ENCODE results near the gene SPATA6. TPM values are rescaled to one million over a fixed set of nuclear protein-coding genes. Genes with fewer than 3 reads are reported as not detected.

SPATA6 gene
- total and polyA plus RNA-seq, 2 of the 4 experiments (the other 2 are of a cell fraction), result 1.1 to 2.0 TPM

- Histone ChIP-seq H2BK15ac (ENCODE audit: low read depth, low read length) (no peak overlapping the region), H3K9me1 (ENCODE audit: insufficient read depth, low read length) (no peaks in the 10 kb centered on the region), H4K8ac (ENCODE audit: low read depth in 2 of 2, low read length in 2 of 2) (no peak overlapping the region), H2BK120ac (ENCODE audit: low read depth, low read length) (no peak overlapping the region), H4K5ac (ENCODE audit: low read depth, low read length) (no peak overlapping the region), H2BK20ac (ENCODE audit: low read depth, low read length) (no peak overlapping the region), H3K36me3 (ENCODE audit: control insufficient read depth, insufficient read depth, low read length) (no peaks in the 10 kb centered on the region), H4K20me1 (ENCODE audit: insufficient read depth, low read length) (no peaks in the 10 kb centered on the region), H3K4me1 (ENCODE audit: control insufficient read depth, insufficient read depth, low read length) (no peaks in the 10 kb centered on the region), H3K4me3 (ENCODE audit: insufficient read depth, low read depth, low read length) (no peak overlapping the region), H3K14ac (replicated peaks; ENCODE audit: low read depth, low read length) (no peak overlapping the region), H3K23ac (ENCODE audit: low read depth, low read length) (no peak overlapping the region), H3K27me3 (ENCODE audit: control insufficient read depth, insufficient read depth, low read length) (no peaks in the 10 kb centered on the region), H3K56ac (ENCODE audit: extremely low read depth, insufficient read depth, low read length) (no peak overlapping the region), H2AFZ (replicated peaks; ENCODE audit: low read length, poor library complexity) (no peak overlapping the region), H3K27ac (ENCODE audit: insufficient read depth, low read length) (no peak overlapping the region), H3K9me3 (ENCODE audit: control insufficient read depth, insufficient read depth, low read length) (0 out of 2 replicates have a peak, but pooled peaks cover 1% of the 10 kb centered on the region), H2BK5ac (ENCODE audit: low read depth, low read length, poor library complexity, severe bottlenecking) (no peak overlapping the region), H3K4me2 (ENCODE audit: low read depth, low read length) (no peak overlapping the region), H2AK5ac (ENCODE audit: low read depth, low read length) (no peak overlapping the region), H2AK9ac (replicated peaks; ENCODE audit: low read depth, low read length, poor library complexity) (no peak overlapping the region), H3K79me1 (ENCODE audit: low read depth in 1 of 2, low read length in 2 of 2) (no peaks in the 10 kb centered on the region), H3K9ac (ENCODE audit: low read depth, low read length) (no peak overlapping the region), H4K91ac (ENCODE audit: insufficient read depth, low read depth, low read length) (no peak overlapping the region), H3K18ac (ENCODE audit: low read depth, low read length) (no peak overlapping the region), H3K4ac (ENCODE audit: low read depth, low read length) (no peak overlapping the region)
- in situ Hi-C loops (cut with MboI; ENCODE audit: low sequenced_read_pairs), result no loop called here
- CTCF ChIA-PET, result no interaction called here
- WGBS, 2 experiments (ENCODE audit: extremely low coverage in 2 of 2, insufficient read length in 1 of 2), result no CpG with 5 or more reads among the region's 3 CpGs
- no peak for ATAC-seq (ENCODE audit: low read depth)
- POLR2A ChIA-PET (ENCODE audit: unreplicated experiment), result no interaction called here
- intact Hi-C loops (cut with micrococcal nuclease), result no loop called here
- BruUV-seq (replicated peaks), result no TSS peak
- no peak for DNase-seq
- no peak for TF ChIP-seq CHD1 (IDR thresholded peaks at IDR 0.05; ENCODE audit: low read depth, low read length)
- TF ChIP-seq MXI1 (IDR thresholded peaks at IDR 0.05; ENCODE audit: borderline replicate concordance, low read depth, low read length), result no peak
- no peak for TF ChIP-seq SMC3 (IDR thresholded peaks at IDR 0.05; ENCODE audit: low read depth, low read length)
- no peak for TF ChIP-seq ELK1 (IDR thresholded peaks at IDR 0.05; ENCODE audit: borderline replicate concordance, low read depth, low read length)
- no peak for TF ChIP-seq RFX5 (IDR thresholded peaks at IDR 0.05; ENCODE audit: low read depth, low read length)
- TF ChIP-seq CTCF (conservative IDR thresholded peaks at IDR 0.05; ENCODE audit: low read depth, low read length), result no peak
- dilution Hi-C loops (cut with HindIII; ENCODE audit: low sequenced_read_pairs, unreplicated experiment), result no loop called here
These were observed 222.1 kb downstream of the SPATA6 start for GRCh38 chr1:48249868-48250267.
